Melanocyte of skin (primary cell): Measurements from ENCODE around the gene DEFB112. TPM values are rescaled to one million over a fixed set of nuclear protein-coding genes. Genes with fewer than 3 reads are reported as not detected.

Experiments
- total RNA-seq, 2 donors: library from RNA; depleted of rRNA; stranded (reverse); fragments of >200 nt; gene quantifications; 2 replicates each; pipeline ENCODE4 v1.2.3, GENCODE V29; 2012

Gene DEFB112
- not detected for total RNA-seq

GRCh38 chr6:50049829-50050228 is at the start of gene DEFB112:
TSS of gene DEFB112 (minus strand) at chr6:50049929. CDS start at chr6:50049869, 60 bp downstream.

GRCh38 chr6:50021894-50022293 is 27.8 kb downstream of the DEFB112 start, which contains the start of gene DEFB110:
TSS of gene DEFB110 (minus strand) at chr6:50021994. CDS start at chr6:50021935, 59 bp downstream.

Other genes with a start within 250 kb of the DEFB112 start
- not detected for gene CRISP1, start 183.4 kb downstream of the DEFB112 start, total RNA-seq
- gene DEFB114, start 85.8 kb downstream of the DEFB112 start, total RNA-seq = not detected
- not detected for gene DEFB113, start 80.3 kb downstream of the DEFB112 start, total RNA-seq
- gene DEFB110, start 27.9 kb downstream of the DEFB112 start, total RNA-seq = not detected